AG08395 (cell line): ENCODE measurements around the gene EME1.

Experiments used
- DNase-seq: peaks from one replicate; pipeline ENCODE4 v3.0.0; 2012; ENCODE audit warnings: mixed read lengths, low spot score

EME1 gene

DNA sequence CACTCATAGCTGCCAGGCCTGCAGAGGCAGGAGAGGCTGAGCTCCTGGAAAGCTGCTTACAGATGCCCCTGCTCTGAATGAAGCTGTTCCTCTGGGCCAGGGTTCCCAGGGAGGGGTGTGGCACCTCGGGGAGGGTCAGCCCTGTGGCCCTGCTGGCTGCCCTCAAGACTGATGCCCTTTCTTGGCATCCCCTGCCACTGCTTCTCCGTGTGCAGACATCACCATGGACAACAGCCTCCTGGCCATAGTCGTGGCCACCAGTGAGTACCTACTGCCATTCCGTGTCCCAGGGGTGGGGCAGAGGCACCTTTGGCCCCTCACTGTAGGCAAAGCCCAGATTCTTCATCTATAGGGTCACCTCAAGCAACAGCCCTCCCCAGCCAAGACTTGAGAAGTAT is 9.0 kb upstream of the EME1 start:
- DNase-seq: no peak

DNA sequence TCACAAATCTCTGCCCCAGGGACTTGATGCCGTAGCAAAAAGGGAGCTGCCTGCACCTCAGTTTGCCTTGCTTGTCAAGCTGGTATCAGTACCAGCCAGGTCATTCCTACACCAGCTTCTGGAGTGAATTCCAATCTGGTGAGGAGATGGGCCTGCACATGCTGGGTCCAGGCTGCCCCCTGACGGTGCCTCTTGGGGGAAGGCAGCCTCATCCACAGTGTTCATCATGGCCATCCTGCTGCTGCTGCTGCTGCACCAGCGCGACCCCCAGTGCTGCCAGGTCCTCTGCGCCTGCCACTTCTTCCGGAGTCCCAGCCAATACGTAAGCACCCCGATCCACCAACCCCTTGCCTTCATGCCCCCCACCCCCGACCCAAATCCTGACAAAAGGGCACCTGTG is 8.3 kb upstream of the EME1 start:
- DNase-seq: peak; percentile 57

DNA sequence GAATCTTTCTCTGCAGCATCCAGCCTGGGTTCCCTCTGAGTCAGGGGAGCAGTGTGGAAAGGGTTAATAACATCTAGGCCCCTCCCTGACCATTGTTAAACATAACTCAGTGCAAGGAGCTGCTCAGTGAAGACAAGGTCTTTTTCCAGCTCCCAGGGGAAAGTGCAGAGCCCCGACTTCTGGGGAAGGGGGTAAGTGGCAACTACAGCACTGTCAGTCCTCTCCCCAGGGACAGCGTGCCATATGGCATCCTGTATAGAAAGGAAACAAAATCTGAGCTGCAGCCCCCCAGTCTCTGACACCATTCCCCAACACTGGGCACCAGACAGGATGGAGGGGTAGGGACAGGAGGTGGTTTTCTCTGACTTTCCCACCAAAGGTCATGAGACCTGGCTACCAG is 7.9 kb upstream of the EME1 start:
- no peak for DNase-seq

DNA sequence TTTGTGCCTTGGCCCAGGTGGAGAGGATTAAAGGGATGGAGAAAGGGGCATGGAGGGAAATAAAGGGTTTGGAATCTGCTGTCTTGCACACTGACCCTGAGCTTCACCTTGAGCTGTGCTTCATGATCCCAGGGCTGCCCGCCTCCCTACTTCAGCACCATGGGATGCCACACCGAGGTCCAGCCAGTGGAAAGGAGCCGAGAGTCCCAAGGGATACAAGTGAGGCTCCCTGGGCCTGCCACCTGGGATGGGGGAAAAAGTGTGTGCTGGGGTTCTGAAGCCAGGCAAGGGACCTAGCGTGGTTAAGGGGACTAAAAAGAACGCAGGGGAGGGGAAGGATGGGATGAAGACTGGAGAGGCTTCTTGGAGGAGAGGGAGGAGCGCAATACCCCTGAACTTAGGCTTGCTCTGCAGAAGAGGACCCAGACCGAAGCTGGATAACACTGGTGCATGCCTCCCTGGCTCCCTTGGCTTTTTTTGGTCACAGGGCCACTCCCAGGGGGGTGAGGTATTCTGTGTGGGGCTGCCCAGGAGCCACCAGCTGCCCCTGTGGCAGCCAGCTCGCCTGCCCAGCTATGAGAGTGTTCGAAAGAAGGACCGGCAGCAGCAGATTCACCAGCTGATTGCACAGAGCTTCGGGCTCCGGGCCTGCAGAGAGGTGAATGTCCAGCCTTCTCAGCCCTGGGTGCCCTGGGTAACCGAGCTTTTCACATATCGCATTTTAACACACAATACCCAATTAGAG is 7.2 kb upstream of the EME1 start:
- DNase-seq: no peak

DNA sequence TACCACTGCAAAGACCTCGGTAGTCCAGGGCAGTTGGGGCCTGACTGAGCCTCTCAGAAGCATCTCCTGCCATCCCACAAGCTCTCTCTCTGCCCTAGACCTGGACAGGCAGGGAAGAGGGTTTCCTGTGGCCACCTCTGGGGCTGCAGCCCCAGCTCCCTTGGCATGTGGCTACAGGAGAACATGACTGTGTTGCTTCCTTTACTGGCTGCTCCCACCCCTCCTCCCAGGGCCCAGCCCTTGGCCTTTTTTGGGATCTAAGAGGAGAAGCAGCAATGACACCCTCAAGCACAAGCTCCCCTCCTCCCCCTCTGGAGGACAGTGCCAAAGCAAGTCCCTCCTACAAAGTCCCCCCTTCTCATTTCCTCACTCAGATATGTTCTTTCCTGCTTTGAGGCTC is 5.6 kb upstream of the EME1 start:
- no peak for DNase-seq

DNA sequence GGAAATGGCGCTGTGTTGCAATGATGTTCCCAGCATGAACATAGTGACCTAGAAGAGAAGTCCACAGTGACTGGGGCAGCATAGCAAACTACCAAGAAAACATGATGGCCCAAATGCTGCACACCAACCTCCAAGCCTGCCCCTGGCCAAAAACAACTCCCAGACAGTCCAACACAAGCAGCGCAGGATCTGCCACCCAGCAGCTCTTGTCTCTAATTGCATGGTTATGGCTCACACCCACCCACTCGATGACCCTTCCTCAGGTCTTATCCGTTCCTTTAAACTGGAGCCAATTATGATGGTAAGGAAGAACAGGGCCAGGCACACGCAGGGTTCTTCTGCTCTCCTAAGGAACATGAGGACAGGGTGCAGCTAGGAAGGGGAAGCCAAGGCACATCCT is 3.0 kb upstream of the EME1 start:
- no peak for DNase-seq

DNA sequence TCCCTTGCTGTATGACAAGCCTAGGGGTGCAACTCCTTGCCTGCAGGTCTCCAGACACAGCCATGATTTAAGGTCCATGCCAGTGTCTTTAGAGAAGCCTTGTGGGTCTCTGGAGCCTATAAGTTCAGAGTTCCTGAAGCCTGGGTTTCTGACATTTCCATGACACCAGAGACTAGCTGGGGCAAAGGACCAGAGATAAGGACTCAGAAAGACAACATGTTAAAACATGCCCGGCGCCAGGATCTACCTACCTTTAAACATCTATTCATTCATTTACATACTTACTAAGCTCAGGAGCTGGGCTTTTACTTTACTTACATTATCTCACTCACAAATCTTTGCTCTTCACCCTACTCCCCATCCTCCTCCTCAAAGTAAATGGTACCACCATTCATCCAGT is 1.5 kb upstream of the EME1 start:
- no peak for DNase-seq

DNA sequence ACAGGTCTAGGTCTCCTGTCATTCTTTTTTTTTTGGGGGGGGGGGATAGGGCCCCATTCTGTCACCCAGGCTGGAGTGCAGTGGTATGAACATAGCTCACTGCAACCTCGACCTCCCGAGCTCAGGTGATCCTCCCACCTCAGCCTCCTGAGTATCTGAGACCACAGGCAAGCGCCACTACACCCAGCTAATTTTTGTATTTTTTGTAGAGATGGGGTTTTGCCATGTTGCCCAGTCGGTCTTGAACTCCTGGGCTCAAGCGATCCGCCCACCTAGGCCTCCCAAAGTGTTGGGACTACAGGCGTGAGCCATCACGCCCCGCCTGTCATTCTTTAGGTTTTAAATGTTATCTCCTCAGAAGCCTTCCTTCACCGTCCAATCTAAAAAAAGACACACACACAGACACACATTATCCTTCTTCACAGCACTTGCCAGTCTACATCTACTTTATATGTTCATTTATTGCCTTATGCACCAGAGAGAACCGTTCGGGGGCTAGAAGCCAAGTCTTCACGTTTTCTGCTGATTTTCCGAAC is 739 bp upstream of the EME1 start:
- no peak for DNase-seq

DNA sequence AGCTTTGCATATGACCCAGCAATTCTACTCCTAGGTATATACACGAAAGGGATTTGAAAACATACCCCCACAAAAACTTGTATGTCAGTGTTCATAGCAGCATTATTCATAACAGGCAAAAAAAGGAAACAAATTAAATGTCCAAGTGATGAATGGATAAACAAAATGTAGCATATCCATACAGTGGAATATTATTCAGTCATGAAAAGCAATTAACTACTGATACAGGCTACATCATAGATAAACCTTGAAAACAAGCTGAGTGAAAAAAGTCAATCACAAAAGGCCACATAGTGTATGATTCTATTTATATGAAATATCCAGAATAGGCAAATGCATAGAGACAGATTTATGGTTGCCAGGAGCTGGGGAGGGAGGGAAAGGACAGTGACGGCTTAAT is 676 bp downstream of the EME1 start:
- DNase-seq: no peak

DNA sequence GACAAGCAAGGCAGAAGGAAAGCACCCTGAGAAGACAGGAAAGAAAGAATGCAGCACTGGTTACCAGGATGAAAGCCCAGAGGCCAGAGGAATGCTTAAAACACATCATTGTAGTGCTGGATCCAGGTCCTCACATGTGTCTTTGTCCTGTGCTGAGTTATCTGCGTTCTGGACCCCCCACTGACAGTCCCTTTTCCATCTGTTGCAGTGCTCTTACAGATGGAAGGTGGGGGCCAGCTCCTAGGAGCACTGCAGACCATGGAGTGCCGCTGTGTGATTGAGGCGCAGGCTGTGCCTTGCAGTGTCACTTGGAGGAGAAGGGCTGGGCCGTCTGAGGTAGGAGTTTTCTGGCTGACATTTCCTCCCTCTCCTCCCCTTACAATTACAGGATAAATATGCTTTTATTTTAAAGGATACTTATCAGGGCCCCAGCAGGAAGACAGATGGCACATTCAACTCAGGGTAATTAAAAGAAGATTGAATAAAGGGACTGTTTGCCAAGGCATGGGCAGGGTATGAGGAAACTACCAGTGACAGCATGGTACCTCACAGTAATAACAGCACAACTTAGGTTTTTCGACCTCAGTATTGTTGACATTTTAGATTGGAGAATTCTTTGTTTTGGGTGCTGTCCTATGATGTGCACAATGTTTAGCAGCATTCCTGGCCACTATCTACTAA is 3.0 kb downstream of the EME1 start:
- no peak for DNase-seq

DNA sequence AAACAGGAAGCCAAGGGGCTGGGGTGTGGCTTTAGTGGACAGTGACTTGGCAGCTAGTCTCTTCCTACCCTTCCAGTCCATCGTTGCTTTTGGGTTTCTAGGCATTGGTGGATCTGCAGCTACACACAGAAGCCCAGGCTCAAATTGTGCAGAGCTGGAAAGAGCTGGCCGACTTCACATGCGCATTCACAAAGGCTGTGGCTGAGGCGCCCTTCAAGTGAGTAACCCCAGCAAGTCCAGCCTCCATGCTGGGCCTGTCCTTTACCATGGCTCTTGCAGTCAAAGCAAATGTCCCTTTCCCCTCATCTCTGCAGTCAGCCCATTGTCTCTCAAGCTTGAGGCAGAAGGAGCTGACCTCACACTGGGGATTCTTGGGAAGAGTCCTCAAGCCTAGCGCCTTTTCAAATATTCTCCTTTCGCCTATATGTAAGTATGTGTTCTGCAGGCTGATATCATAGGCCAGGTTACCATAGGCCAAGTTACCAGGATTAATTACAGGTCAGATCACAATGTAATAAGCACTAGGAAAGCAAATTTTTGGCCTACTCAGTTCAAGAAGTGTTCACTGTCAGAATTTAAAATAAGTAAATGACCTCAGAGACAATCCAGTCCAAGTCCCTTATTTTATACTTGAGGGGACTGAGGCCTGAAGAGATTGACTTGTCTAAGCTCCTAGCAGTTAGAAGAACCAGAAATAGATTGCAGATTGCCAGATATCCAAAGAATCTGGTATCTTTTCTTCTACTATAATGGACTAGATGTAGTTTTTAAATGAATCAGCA is 6.5 kb downstream of the EME1 start:
- DNase-seq: no peak

DNA sequence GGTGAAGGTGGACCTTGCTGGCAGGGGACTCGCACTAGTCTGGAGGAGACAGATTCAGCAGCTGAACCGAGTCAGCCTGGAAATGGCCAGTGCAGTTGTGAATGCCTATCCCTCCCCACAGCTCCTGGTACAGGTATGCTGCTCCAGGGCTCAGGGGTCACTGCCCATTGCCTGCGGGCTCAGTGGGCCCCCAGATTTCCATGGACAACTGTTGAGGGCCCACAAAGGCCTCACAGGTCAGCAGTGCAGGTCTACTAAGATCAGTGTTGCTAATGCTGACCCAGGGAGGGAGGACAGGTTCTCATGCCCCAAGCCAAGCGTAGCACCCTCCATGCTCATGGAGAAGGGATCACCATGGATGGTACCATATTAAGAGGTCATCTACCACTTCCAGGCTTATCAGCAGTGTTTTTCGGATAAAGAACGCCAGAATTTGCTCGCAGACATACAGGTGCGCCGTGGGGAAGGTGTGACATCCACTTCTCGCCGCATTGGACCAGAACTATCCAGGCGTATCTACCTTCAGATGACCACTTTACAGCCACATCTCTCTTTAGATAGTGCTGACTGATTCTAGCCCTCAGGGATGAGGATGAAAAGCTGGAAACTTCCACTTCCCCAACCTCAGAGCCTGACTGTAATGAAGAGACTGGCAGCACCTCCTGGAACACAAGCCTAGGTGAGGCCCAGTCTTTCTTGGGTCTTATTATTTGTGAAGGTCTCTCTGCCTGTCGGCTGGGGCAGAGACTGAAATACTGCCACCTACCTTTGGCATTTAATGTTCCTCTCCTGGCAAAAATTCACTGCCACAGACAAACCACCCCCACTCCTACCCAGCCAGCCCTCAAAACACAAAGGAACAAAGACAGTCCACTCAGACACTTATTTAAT is 7.6 kb downstream of the EME1 start:
- DNase-seq: no peak

DNA sequence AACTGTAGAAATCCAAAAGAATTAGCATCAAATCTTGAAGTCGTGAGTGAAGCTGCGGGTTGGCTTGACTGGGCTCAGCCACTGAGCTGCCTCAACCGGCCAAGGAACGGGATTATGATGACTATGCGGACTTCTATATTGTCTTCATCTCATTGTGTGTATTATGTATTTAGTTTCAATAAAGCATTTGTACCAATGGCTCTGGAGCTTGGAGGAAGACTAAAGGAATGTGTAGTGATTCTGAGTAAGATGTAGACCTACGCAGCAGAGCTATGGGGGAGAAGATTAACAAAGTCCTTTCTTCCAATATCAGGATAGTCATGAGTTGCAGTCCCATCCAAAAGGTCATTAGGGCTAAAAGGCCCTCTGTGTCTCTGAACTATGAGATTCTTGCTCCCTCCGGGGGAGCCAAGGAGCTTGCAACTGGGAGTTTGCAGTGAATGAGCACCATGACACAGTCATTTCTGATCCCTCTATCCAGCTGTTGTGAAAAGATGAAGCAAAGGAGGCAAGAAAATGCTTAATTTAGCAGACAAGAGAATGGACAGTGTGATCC is 8.3 kb downstream of the EME1 start:
- DNase-seq: no peak

DNA sequence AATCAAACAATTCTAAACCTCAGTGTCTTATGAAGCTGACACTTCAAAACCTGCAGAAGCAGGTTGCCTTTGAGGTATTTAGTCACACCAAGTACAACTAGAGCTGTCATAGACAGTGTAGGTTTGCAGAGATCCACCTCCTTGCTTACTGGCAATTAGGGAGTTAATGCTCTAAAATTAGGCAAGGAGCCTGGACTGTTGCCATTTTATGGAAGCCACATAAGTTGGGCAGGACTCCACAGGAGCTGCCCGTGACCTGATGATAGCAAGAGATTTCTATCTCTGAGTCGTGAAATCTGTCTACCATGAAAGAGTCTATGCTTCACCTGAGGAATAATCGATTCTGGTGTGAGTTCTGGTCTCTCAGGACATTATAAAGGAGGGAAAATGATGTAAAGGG is 8.9 kb downstream of the EME1 start:
- DNase-seq: no peak

DNA sequence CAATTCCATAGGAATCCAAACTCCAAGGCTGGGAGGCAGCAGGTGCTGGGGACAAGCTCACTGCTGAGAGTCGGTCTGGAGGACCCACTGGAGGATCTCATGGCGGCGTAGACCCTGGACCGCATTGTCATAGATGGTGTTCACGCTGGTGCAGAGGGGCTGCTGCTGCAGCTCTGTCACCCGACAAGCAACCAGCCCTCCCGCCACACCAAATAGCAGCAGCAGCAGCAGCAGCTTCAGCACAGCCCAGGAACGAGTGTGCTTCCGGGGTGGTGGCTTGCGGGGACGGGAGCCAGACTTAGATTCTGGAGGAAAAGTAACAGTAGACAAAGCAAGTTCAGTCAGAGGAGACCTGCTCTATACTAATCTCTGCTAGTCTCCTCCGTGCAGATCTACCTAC is 9.9 kb downstream of the EME1 start:
- no peak for DNase-seq

DNA sequence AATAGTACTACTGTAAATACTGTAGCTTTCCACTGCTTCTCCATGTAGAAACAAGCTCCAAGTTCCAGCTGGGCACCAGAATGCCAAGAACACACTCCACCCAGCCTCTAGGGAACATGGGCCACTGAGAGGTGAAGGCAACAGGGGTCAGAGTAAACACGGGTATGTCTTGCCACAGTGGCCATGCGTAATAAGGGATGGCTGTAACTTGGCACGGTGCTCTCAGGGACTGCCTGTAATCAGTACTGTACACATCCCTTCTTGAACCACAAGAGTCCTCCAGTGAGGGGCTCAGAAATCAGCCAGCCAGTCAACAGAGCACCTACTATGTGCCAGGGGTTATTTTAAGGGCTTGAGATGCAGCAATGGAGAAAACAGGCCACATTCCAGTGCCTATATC is 13.5 kb downstream of the EME1 start:
- DNase-seq: no peak

DNA sequence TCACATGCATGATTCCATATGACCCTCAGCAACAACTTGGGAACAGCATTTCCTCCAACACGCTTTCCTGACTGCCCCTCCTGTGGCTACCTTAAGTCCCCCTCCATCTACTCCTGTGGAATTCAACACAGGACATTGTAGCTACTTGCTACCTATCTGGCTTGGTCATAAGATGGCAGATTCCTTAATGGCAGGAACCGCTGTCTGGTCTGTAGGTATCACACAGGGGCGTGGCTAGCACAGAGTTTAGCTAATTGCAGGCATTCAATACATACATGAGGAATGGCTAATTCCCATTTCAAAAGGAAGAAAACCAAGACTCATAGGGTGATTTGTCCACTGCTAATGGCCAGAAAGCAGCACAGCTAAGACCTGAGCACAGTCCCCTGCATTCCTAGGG is 15.7 kb downstream of the EME1 start:
- DNase-seq: no peak

DNA sequence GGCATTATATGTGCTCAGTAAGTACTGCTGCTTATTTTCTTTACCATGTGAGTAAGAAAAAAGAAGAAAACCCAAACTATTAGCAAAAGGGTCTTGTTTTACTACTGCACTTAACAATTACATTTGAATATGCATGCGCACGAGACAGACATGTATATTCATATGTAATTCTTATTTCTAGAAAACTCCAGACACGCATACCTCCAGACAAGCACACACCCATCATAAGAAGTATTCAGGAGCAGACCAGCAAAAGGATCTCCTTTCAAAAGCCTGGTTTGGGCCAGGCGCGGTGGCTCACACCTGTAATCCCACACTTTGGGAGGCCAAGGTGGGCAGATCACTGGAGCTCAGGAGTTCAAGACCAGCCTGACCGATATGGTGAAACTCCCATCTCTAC is 16.5 kb downstream of the EME1 start:
- DNase-seq: no peak

DNA sequence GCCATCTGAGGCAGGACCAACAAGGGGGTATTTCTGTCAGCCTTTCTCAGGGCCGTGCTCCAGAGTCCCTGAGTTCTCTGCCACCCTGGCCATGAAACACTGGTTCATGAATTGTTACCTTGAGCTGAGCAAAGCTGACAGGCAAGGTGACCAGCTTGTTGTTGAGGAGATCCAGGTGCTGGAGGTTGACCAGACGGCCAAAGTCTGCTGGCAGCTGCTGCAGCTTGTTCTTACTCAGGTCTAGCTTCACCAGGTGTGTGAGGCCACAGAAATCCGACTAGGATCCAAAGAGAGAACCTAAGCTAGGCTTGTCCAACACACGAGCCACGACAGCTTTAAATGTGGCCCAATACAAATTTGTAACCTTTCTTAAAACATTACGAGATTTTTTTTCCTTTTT is 19.6 kb downstream of the EME1 start:
- DNase-seq: no peak

DNA sequence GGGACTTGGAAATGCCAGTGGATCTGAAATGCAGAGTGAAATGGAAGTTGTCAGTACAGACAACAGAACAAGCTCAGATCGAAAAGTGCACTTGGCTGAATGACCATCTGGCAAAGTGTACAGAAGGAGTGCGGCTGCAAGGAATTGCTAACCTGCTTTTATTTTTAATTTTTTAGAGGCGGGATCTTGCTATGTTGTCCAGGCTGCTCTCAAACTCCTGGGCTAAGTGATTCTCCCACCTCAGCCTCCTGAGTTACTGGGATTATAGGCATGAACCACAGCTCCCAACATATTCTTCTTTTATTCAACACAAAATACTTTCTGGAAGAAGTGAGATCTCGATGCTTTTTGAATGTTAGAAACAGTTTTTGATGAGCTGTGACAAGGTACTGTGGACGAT is 20.7 kb downstream of the EME1 start:
- DNase-seq: no peak

DNA sequence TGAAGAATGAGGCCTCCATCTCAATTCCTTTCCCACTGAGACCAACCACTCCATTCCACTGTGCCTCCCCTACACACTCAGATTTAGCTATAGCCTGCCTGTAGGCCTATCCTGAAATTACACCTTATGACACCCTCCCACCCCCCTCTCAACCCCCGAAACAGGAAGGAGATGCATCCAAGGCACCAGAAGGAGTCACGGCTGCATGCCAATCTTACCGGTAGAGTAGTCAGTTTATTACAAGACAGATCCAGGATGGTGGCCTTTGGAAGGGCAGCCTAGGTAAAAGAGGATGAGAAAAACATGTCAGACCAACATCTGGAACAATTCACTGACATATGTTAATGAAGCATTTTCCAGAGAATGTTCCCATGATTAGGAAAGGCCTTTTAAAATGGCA is 21.7 kb downstream of the EME1 start:
- peak; percentile 1 for DNase-seq
